RWPE1 (cell line): Measurements from ENCODE around the gene POR.

Experiments used
- CTCF ChIA-PET: fragments of 350-600 bp; sonication (Branson Sonifier 250); formaldehyde crosslinking; extraction: SDS; loops from one replicate; lab custom pipeline; 2021; lab: Yijun Ruan, JAX
- POLR2A ChIA-PET: fragments of 400-600 bp; formaldehyde crosslinking; extraction: SDS; loops from one replicate; lab custom pipeline; 2020; ENCODE audit warnings: antibody characterized with exemption; ENCODE audit not compliant: low non-redundant PET; lab: Yijun Ruan, JAX
- DNase-seq: peaks from one replicate; pipeline ENCODE4 v3.0.0; 2012; ENCODE audit warnings: low spot score
- H3K27ac ChIP-seq: fragments of 450-650 bp; 2 replicates; pipeline ENCODE4 v1.5.1; 2017
- TF ChIP-seq, protein P1 (sequence below): fragments of 450-650 bp; conservative IDR thresholded peaks from 2 replicates; pipeline ENCODE4 v1.5.1; 2017; ENCODE audit warnings: low read depth, mild to moderate bottlenecking

The POR gene

DNA sequence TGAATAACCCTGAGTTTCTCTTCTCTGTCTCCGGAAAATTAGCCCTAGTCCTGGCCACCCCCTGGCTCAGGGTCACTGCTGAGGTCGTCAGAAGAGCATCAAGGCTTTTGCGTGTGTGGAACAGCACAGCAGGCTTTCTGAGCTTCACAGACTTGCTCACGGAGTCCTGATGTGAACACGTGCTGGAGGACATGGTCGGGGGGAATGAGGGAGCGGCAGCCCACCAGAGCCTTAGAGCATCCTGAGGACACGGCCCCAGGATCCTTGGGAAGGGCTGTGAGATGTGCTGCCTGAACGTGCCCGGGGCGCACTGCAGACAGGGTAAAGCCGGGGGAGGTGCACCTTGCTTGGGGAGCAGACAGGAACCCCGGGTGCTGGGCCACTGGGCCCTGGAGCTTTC, 50.7 kb downstream of the POR start:
- H3K27ac ChIP-seq = peak overlapping the region; percentile 14
- TF ChIP-seq, protein P1, sequence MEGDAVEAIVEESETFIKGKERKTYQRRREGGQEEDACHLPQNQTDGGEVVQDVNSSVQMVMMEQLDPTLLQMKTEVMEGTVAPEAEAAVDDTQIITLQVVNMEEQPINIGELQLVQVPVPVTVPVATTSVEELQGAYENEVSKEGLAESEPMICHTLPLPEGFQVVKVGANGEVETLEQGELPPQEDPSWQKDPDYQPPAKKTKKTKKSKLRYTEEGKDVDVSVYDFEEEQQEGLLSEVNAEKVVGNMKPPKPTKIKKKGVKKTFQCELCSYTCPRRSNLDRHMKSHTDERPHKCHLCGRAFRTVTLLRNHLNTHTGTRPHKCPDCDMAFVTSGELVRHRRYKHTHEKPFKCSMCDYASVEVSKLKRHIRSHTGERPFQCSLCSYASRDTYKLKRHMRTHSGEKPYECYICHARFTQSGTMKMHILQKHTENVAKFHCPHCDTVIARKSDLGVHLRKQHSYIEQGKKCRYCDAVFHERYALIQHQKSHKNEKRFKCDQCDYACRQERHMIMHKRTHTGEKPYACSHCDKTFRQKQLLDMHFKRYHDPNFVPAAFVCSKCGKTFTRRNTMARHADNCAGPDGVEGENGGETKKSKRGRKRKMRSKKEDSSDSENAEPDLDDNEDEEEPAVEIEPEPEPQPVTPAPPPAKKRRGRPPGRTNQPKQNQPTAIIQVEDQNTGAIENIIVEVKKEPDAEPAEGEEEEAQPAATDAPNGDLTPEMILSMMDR = no peak
- ChIA-PET POLR2A (no interaction called here), CTCF (no interaction called here)
- DNase-seq = no peak

DNA sequence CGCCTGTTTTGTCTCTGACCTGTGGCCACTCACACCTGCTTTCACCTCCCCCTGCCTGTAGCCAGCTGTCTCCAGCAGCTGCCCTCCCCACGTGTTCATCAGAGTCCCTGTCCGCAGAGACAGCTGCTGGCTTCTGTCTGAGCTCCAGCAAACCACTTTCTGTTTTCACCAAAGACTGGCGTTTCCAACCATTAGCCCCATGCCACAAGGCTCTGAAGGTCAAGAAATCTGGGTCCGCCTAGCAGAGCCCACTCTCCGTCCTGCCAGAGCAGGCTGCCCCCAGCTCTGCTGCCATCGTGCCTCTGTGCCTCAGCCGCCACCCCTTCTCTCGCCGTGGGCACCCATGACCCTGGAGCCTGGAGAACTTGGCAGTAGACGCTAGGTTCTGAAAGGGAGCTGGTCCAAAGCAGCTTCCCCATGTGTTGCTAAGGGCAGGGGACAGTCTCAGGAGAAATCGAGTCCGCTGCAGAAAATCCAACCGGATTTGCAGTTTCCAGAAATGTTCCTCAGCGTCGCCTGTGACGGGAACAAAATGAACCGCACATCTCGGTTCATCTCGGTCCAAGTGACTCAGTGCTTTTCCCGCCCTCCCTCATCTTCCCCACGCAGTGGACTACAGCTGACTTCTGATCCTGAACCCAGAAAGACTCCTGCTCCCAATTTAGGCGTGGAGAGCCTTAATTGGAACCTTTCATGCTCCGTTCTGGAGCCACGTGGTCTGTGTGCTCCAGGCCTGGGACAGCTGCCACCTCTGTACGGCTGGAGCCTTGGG, 51.4 kb downstream of the POR start:
- ChIA-PET CTCF (interaction anchor here (0.6 kb wide), 2 partner anchors 9 to 107 kb away, joined by 4 read pairs; no protein-coding TSS in a partner anchor), POLR2A (no interaction called here)
- TF ChIP-seq, protein P1 = no peak
- H3K27ac ChIP-seq = peak overlapping the region; percentile 14
- DNase-seq = no peak

DNA sequence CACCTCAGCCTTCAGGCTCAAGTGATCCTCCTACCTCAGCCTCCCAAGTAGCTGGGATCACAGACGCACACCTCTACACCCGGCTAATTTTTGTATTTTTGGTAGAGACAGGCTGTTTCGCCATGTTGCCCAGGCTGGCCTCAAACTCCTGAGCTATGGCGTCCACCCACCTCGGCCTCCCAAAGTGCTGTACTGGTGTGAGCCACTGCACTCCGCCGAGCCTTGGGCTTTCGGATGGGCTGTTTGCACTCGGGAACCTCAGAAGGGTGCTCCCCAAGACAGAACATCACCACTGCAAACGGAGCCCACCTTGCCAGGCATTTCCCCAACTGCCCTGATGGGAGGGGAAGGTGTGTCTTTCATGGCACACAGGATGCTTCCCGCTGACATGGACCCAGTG, 52.1 kb downstream of the POR start:
- 0 out of 2 replicates have a peak overlapping the region, but pooled peaks have one; percentile 14 for H3K27ac ChIP-seq
- TF ChIP-seq, protein P1 = no peak
- POLR2A ChIA-PET = interaction anchor here (0.7 kb wide), 1 partner anchor 44 kb away, joined by 3 read pairs; no protein-coding TSS in a partner anchor
- CTCF ChIA-PET = interaction anchor here (0.6 kb wide), 2 partner anchors 8 to 108 kb away, joined by 4 read pairs; no protein-coding TSS in a partner anchor
- no peak for DNase-seq

DNA sequence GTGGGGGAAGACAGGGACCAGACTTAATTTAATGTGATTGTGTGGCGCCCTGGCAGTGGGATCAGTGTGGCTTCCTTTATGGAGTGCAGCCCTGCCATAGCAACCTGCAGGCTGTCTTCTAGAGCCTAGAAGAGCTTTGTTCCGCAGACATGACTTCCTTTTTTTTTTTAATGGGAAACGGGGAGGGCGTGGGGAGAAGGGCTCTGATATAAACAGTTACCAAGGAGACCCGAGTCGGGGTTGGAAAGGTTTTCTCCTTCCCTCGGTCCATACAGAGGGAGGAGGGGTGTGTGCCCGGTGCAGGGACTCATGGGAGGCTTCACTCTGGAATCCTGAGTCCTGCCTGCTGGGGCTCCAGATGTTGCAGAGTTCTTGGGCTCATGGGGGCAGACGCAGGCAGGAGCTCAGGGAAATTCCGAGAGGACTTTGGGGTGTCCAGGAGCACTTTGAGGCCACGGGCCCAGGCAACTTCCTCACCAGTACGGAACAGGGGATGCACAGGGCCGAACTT, 52.6 kb downstream of the POR start:
- ChIA-PET CTCF (interaction anchor here (0.6 kb wide), 2 partner anchors 8 to 138 kb away, joined by 4 read pairs; no protein-coding TSS in a partner anchor), POLR2A (interaction anchor here (0.7 kb wide), 1 partner anchor 43 kb away, joined by 3 read pairs; no protein-coding TSS in a partner anchor)
- TF ChIP-seq, protein P1 = no peak
- no peak overlapping the region; the same call in 1 of the 2 replicates for H3K27ac ChIP-seq
- no peak for DNase-seq

DNA sequence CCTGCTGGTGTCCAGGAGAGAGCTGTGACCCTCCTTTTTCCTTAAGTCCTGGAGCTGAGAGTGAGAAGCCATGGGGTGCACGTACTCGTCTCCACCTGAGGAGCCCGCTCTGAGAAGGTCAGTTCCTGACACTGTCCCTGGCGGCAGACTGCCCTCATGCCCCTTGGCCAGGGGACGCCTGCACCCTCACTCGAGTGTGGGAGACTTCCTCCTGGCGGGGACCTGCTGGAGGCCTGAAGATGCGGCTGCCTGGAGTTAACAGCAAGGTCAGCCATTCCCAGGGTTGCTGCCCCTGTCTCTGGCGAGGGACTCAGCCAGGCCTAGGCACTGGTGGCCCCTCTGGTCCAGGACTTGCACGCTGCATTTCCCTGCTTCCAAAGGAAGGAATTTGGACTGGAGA, 53.1 kb downstream of the POR start:
- DNase-seq = no peak
- peak overlapping the region; percentile 1; the same call in 1 of the 2 replicates for H3K27ac ChIP-seq
- TF ChIP-seq, protein P1 = no peak
- ChIA-PET CTCF (interaction anchor here (0.6 kb wide), 1 partner anchor 139 kb away, joined by 4 read pairs; no protein-coding TSS in a partner anchor), POLR2A (no interaction called here)

DNA sequence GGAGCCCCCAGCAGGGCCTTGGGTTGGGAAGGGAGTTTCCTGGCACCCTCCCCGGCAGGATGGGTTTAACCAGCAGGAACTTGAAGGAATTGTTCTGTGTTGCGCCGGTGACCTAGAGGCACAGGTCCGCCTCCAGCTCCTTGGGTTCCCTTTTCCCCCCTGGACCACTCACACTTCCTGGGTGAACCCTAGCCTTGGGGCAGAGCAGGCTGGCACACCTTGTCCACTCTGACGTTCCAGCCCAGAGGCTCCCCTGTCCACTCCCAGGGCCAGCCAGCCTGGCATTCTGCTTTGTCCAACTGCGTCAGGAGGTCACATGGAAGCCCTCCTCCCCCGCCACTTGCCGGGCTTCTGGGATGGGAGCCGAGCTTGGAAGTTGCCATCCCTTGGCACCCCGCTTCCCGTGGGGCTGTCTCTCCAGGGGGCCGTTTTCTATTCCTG, 53.6 kb downstream of the POR start:
- POLR2A ChIA-PET = no interaction called here
- DNase-seq = no peak
- TF ChIP-seq, protein P1 = no peak
- H3K27ac ChIP-seq = peak overlapping the region; percentile 1; the same call in 1 of the 2 replicates
- CTCF ChIA-PET = interaction anchor here (0.6 kb wide), 1 partner anchor 29 kb away, joined by 4 read pairs; no protein-coding TSS in a partner anchor
